Gastroesophageal sphincter (tissue), 3 donors: ENCODE data around the gene CRIP2.

Source experiments
- CTCF ChIP-seq, 4 experiments: fragments of 200-600 bp in 2 of 4; fragments of 450-650 bp in 2 of 4; sonication (generic) in 1 of 4; IDR thresholded peaks; one replicate each; pipeline ENCODE4 v1.5.1; 2017 to 2019; ENCODE audit warnings: antibody characterized with exemption in 4 of 4, mild to moderate bottlenecking in 2 of 4, moderate library complexity in 2 of 4
- EP300 ChIP-seq: sonication (generic); formaldehyde crosslinking; IDR thresholded peaks from one replicate; pipeline ENCODE4 v1.6.1; 2017; ENCODE audit warnings: antibody characterized with exemption, mild to moderate bottlenecking
- POLR2A ChIP-seq, 2 donors: fragments of 450-650 bp; IDR thresholded peaks; one replicate each; pipeline ENCODE4 v1.6.1; 2017; ENCODE audit warnings: antibody characterized with exemption in 2 of 2, mild to moderate bottlenecking in 2 of 2, moderate library complexity in 1 of 2

GRCh38 chr14:105476097-105476830 is 1.6 kb downstream of the CRIP2 start:
- TF ChIP-seq POLR2A (IDR thresholded peaks at IDR 0.05) (peak in 1 of 2 donors; percentile 15), EP300 (no peak), CTCF (IDR thresholded peaks at IDR 0.05) (no peak)
